H1 (cell line): ENCODE data around the gene SEC24A. TPM values are rescaled to one million over a fixed set of nuclear protein-coding genes. Genes with fewer than 3 reads are reported as not detected.

Experiments used
- ASH2L ChIP-seq: fragments of 200-600, 300-600 bp; sonication (generic); IDR thresholded peaks from one replicate; pipeline ENCODE4 v1.7.1; 2017; ENCODE audit warnings: low read length
- GABPA ChIP-seq: IDR thresholded peaks from 2 replicates; pipeline ENCODE4 v1.6.1; 2011; ENCODE audit warnings: mild to moderate bottlenecking, low read length, moderate library complexity, borderline replicate concordance; ENCODE audit not compliant: insufficient read depth
- PHF8 ChIP-seq: fragments of 200-600 bp; sonication (generic); conservative IDR thresholded peaks from 2 replicates; pipeline ENCODE4 v1.7.1; 2012; ENCODE audit warnings: low read depth, mild to moderate bottlenecking, inconsistent platforms, low read length, moderate library complexity
- RNF2 ChIP-seq: fragments of 200-900, 300-1000 bp; sonication (generic); IDR thresholded peaks from 2 replicates; pipeline ENCODE4 v1.7.1; 2016; ENCODE audit warnings: borderline replicate concordance, low read depth, mild to moderate bottlenecking, antibody characterized with exemption, low read length; ENCODE audit not compliant: poor library complexity, severe bottlenecking; ENCODE audit errors: missing control alignments
- SIX5 ChIP-seq: IDR thresholded peaks from 2 replicates; pipeline ENCODE4 v1.6.1; 2011; ENCODE audit warnings: mild to moderate bottlenecking, low read depth, low read length
- SP1 ChIP-seq: IDR thresholded peaks from 2 replicates; pipeline ENCODE4 v1.6.1; 2011; ENCODE audit warnings: low read depth, low read length
- SRF ChIP-seq: IDR thresholded peaks from 2 replicates; pipeline ENCODE4 v1.6.1; 2011; ENCODE audit warnings: mild to moderate bottlenecking, low read depth, low read length, moderate library complexity
- polyA plus RNA-seq, 7 experiments: library from polyadenylated mRNA; depleted of rRNA in 3 of 7; stranded (reverse) in 5 of 7; unstranded in 2 of 7; fragments of >200 nt in 5 of 7; fragments of 200-250 nt in 2 of 7; gene quantifications; 1 replicate in 5 of 7; 2 replicates in 1 of 7; 4 replicates in 1 of 7; pipeline versions ENCODE4 v1.2.1 to v1.2.3, GENCODE V29; 2011 to 2013; ENCODE audit warnings: missing spikeins in 2 of 7, mixed read lengths in 2 of 7
- total RNA-seq: library from RNA; stranded (reverse); fragmentation: NEBNext Ultra II Directional; extraction: Animal tissue kit (Norgen Biotek cat#: 25700); gene quantifications from 2 replicates; pipeline ENCODE4 v1.2.1, GENCODE V29; 2021
- TF ChIP-seq, protein P1 (sequence below): IDR thresholded peaks from 2 replicates; pipeline ENCODE4 v1.6.1; 2011; ENCODE audit warnings: low read length, improper control_type of control experiment

SEC24A gene
- total and polyA plus RNA-seq, 2 of the 8 experiments (the other 6 are each of a cell fraction or from before 2014, with no cell fraction given): 18.8 to 33.7 TPM

GRCh38 chr5:134758504-134759341 lies 110.1 kb downstream of the SEC24A start, which contains the start of gene DDX46 (continued):
- peak; percentile 96 for TF ChIP-seq PHF8
- TF ChIP-seq, protein P1, sequence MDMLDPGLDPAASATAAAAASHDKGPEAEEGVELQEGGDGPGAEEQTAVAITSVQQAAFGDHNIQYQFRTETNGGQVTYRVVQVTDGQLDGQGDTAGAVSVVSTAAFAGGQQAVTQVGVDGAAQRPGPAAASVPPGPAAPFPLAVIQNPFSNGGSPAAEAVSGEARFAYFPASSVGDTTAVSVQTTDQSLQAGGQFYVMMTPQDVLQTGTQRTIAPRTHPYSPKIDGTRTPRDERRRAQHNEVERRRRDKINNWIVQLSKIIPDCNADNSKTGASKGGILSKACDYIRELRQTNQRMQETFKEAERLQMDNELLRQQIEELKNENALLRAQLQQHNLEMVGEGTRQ: 0 out of 2 replicates have a peak, but pooled peaks have one; percentile 7
- TF ChIP-seq RNF2: no peak
- TF ChIP-seq ASH2L: peak; percentile 96
- TF ChIP-seq SP1: peak; percentile 31; the same call in 1 of the 2 replicates
- TF ChIP-seq SRF: no peak
- TF ChIP-seq GABPA: peak; percentile 90
- no peak for TF ChIP-seq SIX5
